ENCODE measurements around the gene EMSY.

GRCh38 chr11:76512851-76513653 is 68.2 kb downstream of the EMSY start:
- TF ChIP-seq POLR2AphosphoS5 (IDR thresholded peaks at IDR 0.05; ENCODE audit: low read depth, low read length), result no peak
- no peak for TF ChIP-seq POLR2A (IDR thresholded peaks at IDR 0.05; ENCODE audit: low read depth, low read length)
- no peak for TF ChIP-seq TAF1 (IDR thresholded peaks at IDR 0.05; ENCODE audit: low read depth, low read length)
